Progenitor cell of endocrine pancreas (in vitro differentiated cells): ENCODE measurements around the gene SEMA4D. TPM values are rescaled to one million over a fixed set of nuclear protein-coding genes. Genes with fewer than 3 reads are reported as not detected.

Source experiments
- DNase-seq: peaks from one replicate; pipeline ENCODE4 v3.0.0; 2021; ENCODE audit warnings: low spot score; ENCODE audit not compliant: unreplicated experiment
- H3K27ac Mint-ChIP-seq: 2 replicates; pipeline ENCODE4 v1.8.0; 2021; ENCODE audit warnings: mild to moderate bottlenecking, moderate library complexity, mixed read lengths
- H3K27me3 Mint-ChIP-seq: 2 replicates; pipeline ENCODE4 v1.8.0; 2021; ENCODE audit warnings: mixed read lengths
- H3K36me3 Mint-ChIP-seq: 2 replicates; pipeline ENCODE4 v1.8.0; 2022; ENCODE audit warnings: mixed read lengths; ENCODE audit not compliant: insufficient read depth
- H3K4me1 Mint-ChIP-seq: 2 replicates; pipeline ENCODE4 v1.8.0; 2021; ENCODE audit warnings: low read depth, mixed read lengths
- H3K4me3 Mint-ChIP-seq: 2 replicates; pipeline ENCODE4 v1.8.0; 2021; ENCODE audit warnings: low read depth, mild to moderate bottlenecking, moderate library complexity, mixed read lengths
- H3K9me3 Mint-ChIP-seq: 2 replicates; pipeline ENCODE4 v1.8.0; 2021; ENCODE audit warnings: low read depth, mixed read lengths
- CTCF ChIP-seq: fragments of 200-600 bp; sonication (generic); IDR thresholded peaks from one replicate; pipeline ENCODE4 v1.5.0; 2021; ENCODE audit warnings: antibody characterized with exemption, mild to moderate bottlenecking; ENCODE audit not compliant: unreplicated experiment
- total RNA-seq: library from RNA; stranded (reverse); gene quantifications from 2 replicates; pipeline ENCODE4 v1.2.1, GENCODE V29; 2021

The SEMA4D gene
- total RNA-seq, 1 donor from 2014 or later, result 63.1 TPM

GRCh38 chr9:89421595-89421994 is 76.3 kb downstream of the SEMA4D start:
- Mint-ChIP-seq H3K27me3 (no peaks in the 10 kb centered on the region), H3K9me3 (no peaks in the 10 kb centered on the region), H3K36me3 (peaks cover 5% of the 10 kb centered on the region), H3K27ac (no peak overlapping the region), H3K4me3 (no peak overlapping the region), H3K4me1 (no peaks in the 10 kb centered on the region)
- TF ChIP-seq CTCF, result no peak
- DNase-seq, result no peak

GRCh38 chr9:89420397-89421178 is 77.3 kb downstream of the SEMA4D start:
- Mint-ChIP-seq H3K27ac (no peak overlapping the region), H3K4me3 (no peak overlapping the region), H3K36me3 (peaks cover 7% of the 10 kb centered on the region), H3K4me1 (no peaks in the 10 kb centered on the region), H3K27me3 (no peaks in the 10 kb centered on the region), H3K9me3 (no peaks in the 10 kb centered on the region)
- no peak for DNase-seq
- no peak for TF ChIP-seq CTCF

GRCh38 chr9:89419978-89420394 is 77.9 kb downstream of the SEMA4D start:
- Mint-ChIP-seq H3K27me3 (no peaks in the 10 kb centered on the region), H3K4me1 (no peaks in the 10 kb centered on the region), H3K27ac (no peak overlapping the region), H3K4me3 (no peak overlapping the region), H3K9me3 (no peaks in the 10 kb centered on the region), H3K36me3 (peaks cover 7% of the 10 kb centered on the region)
- no peak for DNase-seq
- no peak for TF ChIP-seq CTCF

- Mint-ChIP-seq H3K4me3 (no peak overlapping the region), H3K4me1 (no peaks in the 10 kb centered on the region), H3K9me3 (no peaks in the 10 kb centered on the region), H3K36me3 (peaks cover 4% of the 10 kb centered on the region), H3K27me3 (no peaks in the 10 kb centered on the region), H3K27ac (no peak overlapping the region)
- no peak for TF ChIP-seq CTCF
- DNase-seq, result no peak
These were observed 78.9 kb downstream of the SEMA4D start for GRCh38 chr9:89418882-89419640.

GRCh38 chr9:89418474-89418845 is 79.5 kb downstream of the SEMA4D start:
- Mint-ChIP-seq H3K27me3 (no peaks in the 10 kb centered on the region), H3K4me3 (no peak overlapping the region), H3K4me1 (no peaks in the 10 kb centered on the region), H3K9me3 (no peaks in the 10 kb centered on the region), H3K36me3 (peaks cover 4% of the 10 kb centered on the region), H3K27ac (no peak overlapping the region)
- DNase-seq, result no peak
- TF ChIP-seq CTCF, result no peak
